ENCODE measurements around the gene DUT.

The DUT gene

GRCh38 chr15:48371961-48372360 lies 40.7 kb downstream of the DUT start:
- Histone ChIP-seq H3K27me3 (ENCODE audit: insufficient read depth, low read length, poor library complexity, severe bottlenecking) (peaks cover 9% of the 10 kb centered on the region), H3K9me2 (replicated peaks; ENCODE audit: low read depth, low read length) (no peaks in the 10 kb centered on the region), H3K36me3 (ENCODE audit: insufficient read depth, low read length) (no peaks in the 10 kb centered on the region)

GRCh38 chr15:48373821-48374451 lies 42.7 kb downstream of the DUT start:
- H3K4me3 ChIP-seq (ENCODE audit: low read length, poor library complexity, severe bottlenecking), result no peak overlapping the region
- no peaks in the 10 kb centered on the region for H3K79me2 ChIP-seq (ENCODE audit: insufficient read depth, low read length)
- no peaks in the 10 kb centered on the region for H3K36me3 ChIP-seq (ENCODE audit: insufficient read depth, low read length)
- H3K4me1 ChIP-seq (ENCODE audit: insufficient read depth, low read length, poor library complexity, severe bottlenecking), result no peaks in the 10 kb centered on the region
- H3F3A ChIP-seq (ENCODE audit: low read depth), result no peaks in the 10 kb centered on the region
- no peaks in the 10 kb centered on the region for H4K20me1 ChIP-seq (ENCODE audit: insufficient read depth, low read length, poor library complexity, severe bottlenecking)
- H3K4me2 ChIP-seq (ENCODE audit: low read depth, low read length, poor library complexity, severe bottlenecking), result no peak overlapping the region
- H3K9me3 ChIP-seq (ENCODE audit: insufficient read depth, low read depth, low read length), result no peaks in the 10 kb centered on the region; the same call in 1 of the 2 replicates
- H3K27me3 ChIP-seq (ENCODE audit: insufficient read depth, low read length, poor library complexity, severe bottlenecking), result peaks cover 9% of the 10 kb centered on the region
- no peak overlapping the region for H2AFZ ChIP-seq (ENCODE audit: low read length)
- H3K9ac ChIP-seq (ENCODE audit: low read depth, low read length, poor library complexity, severe bottlenecking), result no peak overlapping the region
- H3K9me2 ChIP-seq (replicated peaks; ENCODE audit: low read depth, low read length), result no peaks in the 10 kb centered on the region
- no peak for TF ChIP-seq EZH2phosphoT487 (IDR thresholded peaks at IDR 0.05; ENCODE audit: borderline replicate concordance)
- TF ChIP-seq CTCF (conservative IDR thresholded peaks at IDR 0.05; ENCODE audit: low read length), result no peak

More at GRCh38 chr15:48371961-48372360, 40.7 kb downstream of the DUT start:
- Histone ChIP-seq H3K4me3 (ENCODE audit: low read length, poor library complexity, severe bottlenecking) (no peak overlapping the region), H3K79me2 (ENCODE audit: insufficient read depth, low read length) (no peaks in the 10 kb centered on the region), H3F3A (ENCODE audit: low read depth) (no peaks in the 10 kb centered on the region), H3K9me3 (ENCODE audit: insufficient read depth, low read depth, low read length) (no peaks in the 10 kb centered on the region), H3K4me1 (ENCODE audit: insufficient read depth, low read length, poor library complexity, severe bottlenecking) (no peaks in the 10 kb centered on the region), H3K9ac (ENCODE audit: low read depth, low read length, poor library complexity, severe bottlenecking) (no peak overlapping the region), H3K4me2 (ENCODE audit: low read depth, low read length, poor library complexity, severe bottlenecking) (no peak overlapping the region), H2AFZ (ENCODE audit: low read length) (no peak overlapping the region), H4K20me1 (ENCODE audit: insufficient read depth, low read length, poor library complexity, severe bottlenecking) (no peaks in the 10 kb centered on the region)
- TF ChIP-seq EZH2phosphoT487 (IDR thresholded peaks at IDR 0.05; ENCODE audit: borderline replicate concordance), result no peak
- TF ChIP-seq CTCF (conservative IDR thresholded peaks at IDR 0.05; ENCODE audit: low read length), result no peak

- no peak overlapping the region for H3K4me3 ChIP-seq (ENCODE audit: low read length, poor library complexity, severe bottlenecking)
- H3F3A ChIP-seq (ENCODE audit: low read depth), result no peaks in the 10 kb centered on the region
- H3K9ac ChIP-seq (ENCODE audit: low read depth, low read length, poor library complexity, severe bottlenecking), result no peak overlapping the region
- no peak overlapping the region for H3K4me2 ChIP-seq (ENCODE audit: low read depth, low read length, poor library complexity, severe bottlenecking)
- H3K9me2 ChIP-seq (replicated peaks; ENCODE audit: low read depth, low read length), result no peaks in the 10 kb centered on the region
- no peaks in the 10 kb centered on the region for H3K4me1 ChIP-seq (ENCODE audit: insufficient read depth, low read length, poor library complexity, severe bottlenecking)
- no peaks in the 10 kb centered on the region for H4K20me1 ChIP-seq (ENCODE audit: insufficient read depth, low read length, poor library complexity, severe bottlenecking)
- TF ChIP-seq EZH2phosphoT487 (IDR thresholded peaks at IDR 0.05; ENCODE audit: borderline replicate concordance) (no peak), CTCF (conservative IDR thresholded peaks at IDR 0.05; ENCODE audit: low read length) (no peak)
- peaks cover 9% of the 10 kb centered on the region for H3K27me3 ChIP-seq (ENCODE audit: insufficient read depth, low read length, poor library complexity, severe bottlenecking)
- no peaks in the 10 kb centered on the region for H3K36me3 ChIP-seq (ENCODE audit: insufficient read depth, low read length)
- no peaks in the 10 kb centered on the region; the same call in 1 of the 2 replicates for H3K9me3 ChIP-seq (ENCODE audit: insufficient read depth, low read depth, low read length)
- H3K79me2 ChIP-seq (ENCODE audit: insufficient read depth, low read length), result no peaks in the 10 kb centered on the region
- no peak overlapping the region for H2AFZ ChIP-seq (ENCODE audit: low read length)
These were observed 43.2 kb downstream of the DUT start for GRCh38 chr15:48374472-48374871.

Data from Loucy (cell line).